Heart left ventricle (tissue), 16 donors: ENCODE data around the gene ANKMY2. TPM values are rescaled to one million over a fixed set of nuclear protein-coding genes. Genes with fewer than 3 reads are reported as not detected.
"Not testable (repeated sequence)": the region's sequence is repeated elsewhere in the genome, so short reads cannot be mapped to it uniquely, and the experiment has no call there.

Source experiments
- ATAC-seq, 4 donors: fragments of 200-7000 bp; cut with Tn5 transposase; one replicate each; pipeline ENCODE4 v1.9.1; 2020 to 2022; ENCODE audit warnings: moderate library complexity in 4 of 4, mild to moderate bottlenecking in 3 of 4, moderate number of reproducible peaks in 1 of 4
- DNase-seq, 5 donors: peaks; one replicate each; pipeline ENCODE4 v3.0.0-alpha.2; 2020
- H3K27ac ChIP-seq, 12 donors: fragments of 200-600 bp; sonication (generic) in 4 of 12; one replicate each; pipeline versions ENCODE4 v1.5.0 to v1.8.0; 2016 to 2022; ENCODE audit warnings: mild to moderate bottlenecking in 2 of 12
- H3K27me3 ChIP-seq, 9 donors: fragments of 200-600 bp; sonication (generic) in 2 of 9; one replicate each; pipeline versions ENCODE4 v1.5.1 to v1.8.0; 2016 to 2022; ENCODE audit warnings: mild to moderate bottlenecking in 3 of 9
- H3K36me3 ChIP-seq, 9 donors: fragments of 200-600 bp; sonication (generic) in 2 of 9; one replicate each; pipeline versions ENCODE4 v1.5.0 to v1.8.0; 2018 to 2022; ENCODE audit warnings: mild to moderate bottlenecking in 2 of 9
- H3K4me1 ChIP-seq, 12 donors: fragments of 200-600 bp; sonication (generic) in 4 of 12; one replicate each; pipeline versions ENCODE4 v1.5.0 to v1.8.0; 2016 to 2022; ENCODE audit warnings: mild to moderate bottlenecking in 3 of 12
- H3K4me3 ChIP-seq, 12 donors: fragments of 200-600 bp; sonication (generic) in 4 of 12; one replicate each; pipeline versions ENCODE4 v1.5.0 to v1.8.0; 2017 to 2022; ENCODE audit warnings: mild to moderate bottlenecking in 9 of 12, moderate library complexity in 4 of 12
- H3K9me3 ChIP-seq, 12 donors: fragments of 200-600 bp; sonication (generic) in 4 of 12; one replicate each; pipeline versions ENCODE4 v1.5.0 to v1.8.0; 2016 to 2022; ENCODE audit warnings: mild to moderate bottlenecking in 1 of 12
- CTCF ChIP-seq, 12 donors: fragments of 200-600 bp; sonication (generic) in 4 of 12; IDR thresholded peaks; one replicate each; pipeline versions ENCODE4 v1.5.0 to v1.8.0; 2018 to 2022; ENCODE audit warnings: antibody characterized with exemption in 12 of 12, mild to moderate bottlenecking in 5 of 12
- POLR2A ChIP-seq, 2 donors: fragments of 450-650 bp; IDR thresholded peaks; one replicate each; pipeline ENCODE4 v1.6.1; 2017; ENCODE audit warnings: antibody characterized with exemption in 2 of 2, mild to moderate bottlenecking in 2 of 2, moderate library complexity in 2 of 2
- WGBS, 4 donors: extraction: QIAGEN DNeasy Blood & Tissue Kit in 2 of 4; methylation state at CpG; one replicate each; pipeline versions ENCODE4 v1.1.5 to v1.1.7; 2013 to 2018; 5-methylcytosine and 5-hydroxymethylcytosine counted together
- intact Hi-C, 10 donors: fragments of 100-400 bp; cut with DNase I; formaldehyde crosslinking; loops; one replicate each; pipeline versions ENCODE4 v1.11.1 to v1.14.2; 2022
- polyA plus RNA-seq, 2 donors: library from polyadenylated mRNA; stranded (reverse); fragments of 200-250 nt; gene quantifications; one replicate each; pipeline ENCODE4 v1.2.3, GENCODE V29; 2013
- total RNA-seq, 9 donors: library from RNA; depleted of rRNA in 2 of 9; stranded (reverse); fragments of >200 nt in 2 of 9; fragmentation: NEBNext Ultra II Directional in 3 of 9; extraction: Animal tissue kit (Norgen Biotek cat#: 25700) in 3 of 9; gene quantifications; one replicate each; pipeline versions ENCODE4 v1.1.0 to v1.2.4, GENCODE V29; 2016 to 2023
- donor health status: ischemic (EF 13 %, LVEDD 7.1; RV severe dilation, severe dysfunction).
- donor health status: healthy with polysubstance abuse.
- donor health status: DM: no; HTN: yes; CAD: no.
- donor health status: DM: no; HTN: no; CAD: no.
- donor health status: ischemic (EF 25% LVEDD 6.9; RV normal size, moderate dysfunction).
- donor health status: ischemic (EF 25% LVEDD 5.7; RV mildly dilated, moderate dysfunction).
- donor health status: healthy.
- donor health status: DM: yes; HTN: yes; CAD: no.
- donor health status: ischemic (EF 35%, LVEDD 5.7; RV mildly dilated, moderate dysfunction).
- donor health status: nonischemic (EF 11% LVEDD 7.7; RV severe dilation, severe dysfunction).
- donor health status: DM: yes; HTN: yes; CAD: no.
- donor health status: PGD.
- donor health status: ischemic (EF 29% LVEDD 5.4; RV normal size, mild dysfunction).
- donor health status: nonischemic (EF 23%, LVEDD 6.1; RV moderate dilation, normal function).

Gene ANKMY2
- total and polyA plus RNA-seq, 11 donors, result 10.3 to 44.3 (median 28.0) TPM

GRCh38 chr7:16598015-16598414 lies 47.5 kb downstream of the ANKMY2 start:
- H3K9me3 ChIP-seq, result no peaks in the 10 kb centered on the region
- no peaks in the 10 kb centered on the region for H3K27me3 ChIP-seq
- H3K4me3 ChIP-seq, result no peak overlapping the region
- DNase-seq (no peak), ATAC-seq (no peak)
- WGBS, 4 donors, result 61 to 70% (median 64%) methylated on average over 4 of the region's 4 CpGs
- H3K36me3 ChIP-seq, result peaks cover 0 to 61% (median 46%) of the 10 kb centered on the region in 9 donors
- intact Hi-C loops, result no loop called here
- H3K27ac ChIP-seq, result no peak overlapping the region
- TF ChIP-seq POLR2A (IDR thresholded peaks at IDR 0.05) (no peak), CTCF (IDR thresholded peaks at IDR 0.05) (no peak)
- H3K4me1 ChIP-seq, result no peaks in the 10 kb centered on the region

DNA sequence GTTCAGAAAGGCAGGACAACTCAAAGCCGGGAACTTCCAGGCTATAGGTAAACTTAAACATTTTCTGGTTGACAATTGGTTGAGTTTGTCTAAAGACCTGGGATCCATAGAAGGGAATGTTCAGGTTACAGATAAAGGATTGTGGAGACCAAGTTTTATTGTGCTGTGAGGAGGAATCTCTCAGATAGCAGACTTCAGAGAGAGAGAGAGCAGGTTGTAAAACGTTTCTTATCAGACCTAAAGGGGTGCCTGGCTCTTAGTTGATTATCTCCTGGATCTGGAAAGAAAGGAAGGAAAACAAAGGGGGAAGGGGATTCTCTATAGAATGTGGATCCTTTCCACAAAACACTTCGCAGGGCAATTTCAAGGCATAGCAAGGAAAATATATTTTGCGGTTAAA lies 50.0 kb downstream of the ANKMY2 start:
- H3K4me1 ChIP-seq, ATAC-seq, intact Hi-C loops, H3K9me3 ChIP-seq, H3K4me3 ChIP-seq, H3K27ac ChIP-seq, DNase-seq, H3K27me3 ChIP-seq: not testable (repeated sequence)
- peaks cover 0 to 36% (median 23%) of the 10 kb centered on the region in 9 donors for H3K36me3 ChIP-seq
- 71 to 73% (median 72%) methylated on average over 4 of the region's 4 CpGs for WGBS, 4 donors

GRCh38 chr7:16594676-16595075 lies 50.9 kb downstream of the ANKMY2 start:
- peaks cover 0 to 27% (median 14%) of the 10 kb centered on the region in 9 donors for H3K36me3 ChIP-seq
- peaks cover 0 to 9% (median 0%) of the 10 kb centered on the region in 12 donors for H3K4me1 ChIP-seq
- no peak overlapping the region for H3K27ac ChIP-seq
- intact Hi-C loops, result no loop called here
- H3K9me3 ChIP-seq, result no peaks in the 10 kb centered on the region
- H3K4me3 ChIP-seq, result no peak overlapping the region
- 86 to 94% (median 88%) methylated on average over 1 of the region's 1 CpG for WGBS, 4 donors
- DNase-seq, result no peak
- H3K27me3 ChIP-seq, result no peaks in the 10 kb centered on the region
- no peak for ATAC-seq
- TF ChIP-seq CTCF (IDR thresholded peaks at IDR 0.05) (no peak), POLR2A (IDR thresholded peaks at IDR 0.05) (no peak)

DNA sequence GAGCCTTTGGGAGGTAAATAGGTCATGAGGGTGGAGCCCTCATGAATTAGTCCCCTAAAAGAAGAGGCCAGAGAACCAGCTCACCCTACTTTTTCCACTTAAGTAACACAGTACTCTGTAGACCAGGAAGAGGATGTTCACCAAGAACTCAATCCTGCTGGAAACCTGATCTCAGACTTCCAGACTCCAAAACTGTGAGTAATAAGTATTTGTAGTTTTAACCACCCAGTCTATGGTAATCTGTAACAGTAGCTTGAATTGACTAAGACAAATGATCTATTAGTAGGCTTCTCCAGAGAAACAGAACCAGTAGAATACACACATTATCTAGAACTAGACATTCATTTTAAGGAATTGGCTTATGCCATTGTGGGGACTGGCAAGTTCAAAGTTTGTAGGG lies 51.5 kb downstream of the ANKMY2 start:
- intact Hi-C loops, result no loop called here
- Histone ChIP-seq H3K4me1 (peaks cover 0 to 9% (median 0%) of the 10 kb centered on the region in 12 donors), H3K4me3 (no peak overlapping the region), H3K27me3 (no peaks in the 10 kb centered on the region), H3K27ac (no peak overlapping the region), H3K36me3 (peaks cover 0 to 21% (median 8%) of the 10 kb centered on the region in 9 donors), H3K9me3 (no peaks in the 10 kb centered on the region)
- DNase-seq (no peak), ATAC-seq (no peak)
- TF ChIP-seq CTCF (IDR thresholded peaks at IDR 0.05), result no peak
- TF ChIP-seq POLR2A (IDR thresholded peaks at IDR 0.05), result no peak

DNA sequence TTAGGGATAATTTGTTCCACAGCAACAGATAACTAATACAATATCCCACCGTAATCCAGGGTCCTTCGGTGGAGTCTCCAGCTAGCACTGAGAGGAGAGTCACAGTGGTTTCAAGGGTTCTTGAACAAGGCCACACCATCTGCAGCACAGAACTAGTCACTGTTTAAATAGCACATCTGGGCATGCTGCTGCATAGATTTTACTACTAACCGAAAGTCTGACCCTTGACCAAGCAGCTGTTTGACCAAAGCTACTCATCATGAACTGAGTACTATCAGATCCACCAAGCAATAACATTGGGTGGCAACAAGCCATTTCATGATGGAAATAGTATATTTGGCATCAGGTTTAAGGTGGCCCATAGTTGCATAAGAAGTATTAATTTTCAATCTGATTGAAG lies 53.2 kb downstream of the ANKMY2 start:
- ATAC-seq (no peak), DNase-seq (no peak)
- WGBS, 4 donors, result 76 to 98% (median 85%) methylated on average over 3 of the region's 3 CpGs
- Histone ChIP-seq H3K36me3 (peaks cover 0 to 9% (median 0%) of the 10 kb centered on the region in 9 donors), H3K9me3 (no peaks in the 10 kb centered on the region), H3K4me3 (no peak overlapping the region), H3K4me1 (peaks cover 0 to 19% (median 0%) of the 10 kb centered on the region in 12 donors), H3K27ac (no peak overlapping the region), H3K27me3 (no peaks in the 10 kb centered on the region)
- intact Hi-C loops, result no loop called here
- TF ChIP-seq CTCF (IDR thresholded peaks at IDR 0.05) (no peak), POLR2A (IDR thresholded peaks at IDR 0.05) (no peak)
